SK-N-SH (cell line): ENCODE data around the gene TEX9. TPM values are rescaled to one million over a fixed set of nuclear protein-coding genes. Genes with fewer than 3 reads are reported as not detected.

ENCODE experiments used
- CTCF ChIA-PET: fragments of 300-600, 350-600 bp; formaldehyde crosslinking; extraction: SDS; loops from one replicate; lab custom pipeline; 2021; lab: Yijun Ruan, JAX
- POLR2A ChIA-PET: fragments of 350-600 bp; sonication (Branson Sonifier 250); formaldehyde crosslinking; extraction: SDS; loops from one replicate; lab custom pipeline; 2020; ENCODE audit warnings: antibody characterized with exemption, inconsistent platforms; lab: Yijun Ruan, JAX
- DNase-seq: peaks from one replicate; pipeline ENCODE4 v3.0.0; 2012
- H2AFZ ChIP-seq: fragments of 200-600 bp; sonication (generic); 2 replicates; pipeline ENCODE4 v1.8.1; 2016; ENCODE audit warnings: antibody characterized with exemption, mild to moderate bottlenecking, low read depth
- H3F3A ChIP-seq: fragments of 200-600 bp; sonication (generic); replicated peaks from 2 replicates; pipeline ENCODE3; 2016; ENCODE audit warnings: antibody characterized with exemption, mild to moderate bottlenecking; ENCODE audit not compliant: insufficient read depth
- H3K27ac ChIP-seq, 2 experiments: fragments of 200-500 bp in 1 of 2; fragments of 200-600 bp in 1 of 2; sonication (Bioruptor generic) in 1 of 2; sonication (generic), shearing (Covaris generic) in 1 of 2; 2 replicates each; pipeline versions ENCODE4 v1.5.1 to v1.6.1; 2014 to 2016; ENCODE audit warnings: low read depth in 2 of 2, inconsistent platforms in 1 of 2, low read length in 1 of 2, mild to moderate bottlenecking in 1 of 2, mixed read lengths in 1 of 2
- H3K27me3 ChIP-seq: fragments of 200-600 bp; sonication (generic), shearing (Covaris generic); 2 replicates; pipeline ENCODE4 v1.6.1; 2016; ENCODE audit warnings: mixed run types; ENCODE audit not compliant: insufficient read depth
- H3K36me3 ChIP-seq, 2 experiments: fragments of 200-500 bp in 1 of 2; fragments of 200-600 bp in 1 of 2; sonication (Bioruptor generic) in 1 of 2; sonication (generic) in 1 of 2; replicated peaks in 1 of 2; 2 replicates each; pipeline versions ENCODE3 to v1.5.1; 2014 to 2016; ENCODE audit warnings: low read length in 1 of 2, mild to moderate bottlenecking in 1 of 2; ENCODE audit not compliant: insufficient read depth in 2 of 2, control insufficient read depth in 1 of 2
- H3K4me1 ChIP-seq, 2 experiments: fragments of 200-500 bp in 1 of 2; fragments of 200-600 bp in 1 of 2; sonication (Bioruptor generic) in 1 of 2; sonication (generic), shearing (Covaris generic) in 1 of 2; 2 replicates each; pipeline versions ENCODE4 v1.5.1 to v1.6.1; 2014 to 2016; ENCODE audit warnings: low read depth in 1 of 2, low read length in 1 of 2, mixed run types in 1 of 2; ENCODE audit not compliant: insufficient read depth in 2 of 2, control insufficient read depth in 1 of 2
- H3K4me2 ChIP-seq: fragments of 200-600 bp; sonication (generic), shearing (Covaris generic); 2 replicates; pipeline ENCODE4 v1.6.1; 2017; ENCODE audit warnings: mixed run types
- H3K4me3 ChIP-seq, 2 experiments: fragments of 200-500 bp in 1 of 2; fragments of 200-600 bp in 1 of 2; sonication (Bioruptor generic) in 1 of 2; sonication (generic), shearing (Covaris generic) in 1 of 2; 2 replicates each; pipeline versions ENCODE4 v1.5.1 to v1.8.1; 2014 to 2016; ENCODE audit warnings: low read depth in 2 of 2, inconsistent platforms in 1 of 2, low read length in 1 of 2, mild to moderate bottlenecking in 1 of 2, mixed read lengths in 1 of 2, moderate library complexity in 1 of 2
- H3K79me2 ChIP-seq: fragments of 200-600 bp; sonication (generic); 2 replicates; pipeline ENCODE4 v1.8.1; 2017; ENCODE audit warnings: mild to moderate bottlenecking; ENCODE audit not compliant: insufficient read depth
- H3K9ac ChIP-seq: fragments of 200-600 bp; sonication (generic); 2 replicates; pipeline ENCODE4 v1.6.1; 2017; ENCODE audit warnings: mixed run types
- H3K9me2 ChIP-seq: fragments of 200-600 bp; sonication (generic); 2 replicates; pipeline ENCODE4 v1.6.1; 2017; ENCODE audit warnings: mixed run types
- H3K9me3 ChIP-seq: fragments of 200-600 bp; sonication (generic); 2 replicates; pipeline ENCODE4 v1.6.1; 2017; ENCODE audit warnings: mixed run types, mild to moderate bottlenecking, moderate library complexity
- H4K20me1 ChIP-seq: fragments of 200-600 bp; sonication (generic); 2 replicates; pipeline ENCODE4 v1.6.1; 2017; ENCODE audit warnings: mild to moderate bottlenecking, mixed run types; ENCODE audit not compliant: insufficient read depth
- CTCF ChIP-seq: fragments of 200-600 bp; sonication (generic); IDR thresholded peaks from 2 replicates; pipeline ENCODE4 v1.6.1; 2017; ENCODE audit warnings: antibody characterized with exemption, mild to moderate bottlenecking, moderate library complexity
- ELF1 ChIP-seq: IDR thresholded peaks from 2 replicates; pipeline ENCODE4 v1.4.0; 2012
- EZH2phosphoT487 ChIP-seq: fragments of 200-600 bp; sonication (generic); IDR thresholded peaks from 2 replicates; pipeline ENCODE4 v1.6.1; 2017; ENCODE audit warnings: low read depth, mixed run types, mild to moderate bottlenecking, antibody characterized with exemption, moderate library complexity, borderline replicate concordance
- FOXJ3 ChIP-seq: sonication (generic); formaldehyde crosslinking; IDR thresholded peaks from 2 replicates; pipeline ENCODE4 v1.5.1; 2020; ENCODE audit warnings: mild to moderate bottlenecking, missing genetic modification reagents
- GATA2 ChIP-seq: sonication (generic); formaldehyde crosslinking; IDR thresholded peaks from 2 replicates; pipeline ENCODE4 v1.5.0; 2020; ENCODE audit warnings: mild to moderate bottlenecking, missing genetic modification reagents
- MEF2A ChIP-seq: IDR thresholded peaks from 2 replicates; pipeline ENCODE4 v1.4.0; 2012; ENCODE audit warnings: low read depth, borderline replicate concordance
- MXI1 ChIP-seq: IDR thresholded peaks from 2 replicates; pipeline ENCODE4 v1.6.1; 2012; ENCODE audit warnings: mild to moderate bottlenecking, low read depth, low read length, improper control_type of control experiment
- SMC3 ChIP-seq: IDR thresholded peaks from 2 replicates; pipeline ENCODE4 v1.6.1; 2012; ENCODE audit warnings: low read depth, low read length, improper control_type of control experiment
- TEAD4 ChIP-seq: IDR thresholded peaks from 2 replicates; pipeline ENCODE4 v1.4.0; 2012; ENCODE audit warnings: mild to moderate bottlenecking, borderline replicate concordance; ENCODE audit not compliant: insufficient read depth
- USF1 ChIP-seq: IDR thresholded peaks from 2 replicates; pipeline ENCODE4 v1.4.0; 2012; ENCODE audit warnings: low read depth, borderline replicate concordance
- YY1 ChIP-seq: IDR thresholded peaks from 2 replicates; pipeline ENCODE4 v1.4.0; 2012; ENCODE audit warnings: low read depth, mild to moderate bottlenecking
- ZBTB33 ChIP-seq: IDR thresholded peaks from 2 replicates; pipeline ENCODE4 v1.4.0; 2012; ENCODE audit warnings: low read depth, borderline replicate concordance
- WGBS: methylation state at CpG from one replicate; pipeline ENCODE4 v1.1.6; 2017; ENCODE audit warnings: low lambda C conversion rate; 5-methylcytosine and 5-hydroxymethylcytosine counted together
- polyA plus RNA-seq, 3 experiments: library from polyadenylated mRNA; depleted of rRNA; stranded (reverse); fragments of >200 nt; gene quantifications; 2 replicates each; pipeline ENCODE4 v1.2.3, GENCODE V29; 2012
- TF ChIP-seq, protein P1 (sequence below): IDR thresholded peaks from 2 replicates; pipeline ENCODE4; 2012
- TF ChIP-seq, protein P2 (sequence below): fragments of 150-350 bp; IDR thresholded peaks from 2 replicates; pipeline ENCODE4 v1.6.1; 2016; ENCODE audit warnings: mild to moderate bottlenecking, low read depth, low read length
- TF ChIP-seq, protein P3 (sequence below): fragments of 150-350 bp; IDR thresholded peaks from 2 replicates; pipeline ENCODE4 v1.6.1; 2017; ENCODE audit warnings: antibody characterized with exemption, low read length, low read depth, borderline replicate concordance
- TF ChIP-seq, protein P4 (sequence below): IDR thresholded peaks from 2 replicates; pipeline ENCODE4 v1.4.0; 2012; ENCODE audit warnings: low read depth

Gene TEX9
- polyA plus RNA-seq, 1 of the 3 experiments (the other 2 are of a cell fraction) = 1.9 TPM

DNA sequence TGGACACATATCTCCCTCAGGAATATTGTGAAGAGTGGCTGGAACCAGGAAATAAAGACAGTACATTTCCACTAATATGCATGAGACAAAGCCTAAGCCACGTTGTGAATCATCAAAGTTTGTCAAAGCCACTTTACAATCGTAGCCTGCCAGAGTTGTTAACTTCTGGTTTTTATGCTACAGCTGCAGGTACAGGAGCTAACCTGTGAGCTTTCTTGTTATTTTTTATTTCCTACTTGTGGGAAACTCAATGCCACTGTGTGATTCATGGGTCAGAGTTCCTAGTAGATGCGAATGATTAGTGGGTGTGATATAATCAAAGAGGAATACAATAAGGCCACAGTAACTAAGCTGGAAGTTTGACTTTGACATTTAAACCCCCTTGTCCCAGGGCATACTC lies 44.4 kb upstream of the TEX9 start:
- ChIA-PET POLR2A (no interaction called here), CTCF (no interaction called here)
- no peak overlapping the region for H3K4me2 ChIP-seq
- H3K9me3 ChIP-seq = peaks cover 15% of the 10 kb centered on the region
- no peaks in the 10 kb centered on the region for H3F3A ChIP-seq
- H3K79me2 ChIP-seq = no peaks in the 10 kb centered on the region
- WGBS = 32% methylated on average over 3 of the region's 3 CpGs
- H3K9ac ChIP-seq = no peak overlapping the region
- H3K27ac ChIP-seq = no peak overlapping the region
- DNase-seq = no peak
- H3K4me3 ChIP-seq = no peak overlapping the region
- H4K20me1 ChIP-seq = no peaks in the 10 kb centered on the region
- H3K27me3 ChIP-seq = no peaks in the 10 kb centered on the region
- no peak overlapping the region for H2AFZ ChIP-seq
- H3K4me1 ChIP-seq = peaks cover 0 to 3% of the 10 kb centered on the region in 2 experiments; a peak in 1 of 4 replicates
- no peaks in the 10 kb centered on the region for H3K36me3 ChIP-seq
- no peak for TF ChIP-seq MXI1
- no peak for TF ChIP-seq SMC3
- TF ChIP-seq, protein P1, sequence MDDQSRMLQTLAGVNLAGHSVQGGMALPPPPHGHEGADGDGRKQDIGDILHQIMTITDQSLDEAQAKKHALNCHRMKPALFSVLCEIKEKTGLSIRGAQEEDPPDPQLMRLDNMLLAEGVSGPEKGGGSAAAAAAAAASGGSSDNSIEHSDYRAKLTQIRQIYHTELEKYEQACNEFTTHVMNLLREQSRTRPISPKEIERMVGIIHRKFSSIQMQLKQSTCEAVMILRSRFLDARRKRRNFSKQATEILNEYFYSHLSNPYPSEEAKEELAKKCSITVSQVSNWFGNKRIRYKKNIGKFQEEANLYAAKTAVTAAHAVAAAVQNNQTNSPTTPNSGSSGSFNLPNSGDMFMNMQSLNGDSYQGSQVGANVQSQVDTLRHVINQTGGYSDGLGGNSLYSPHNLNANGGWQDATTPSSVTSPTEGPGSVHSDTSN = no peak
- TF ChIP-seq, protein P2, sequence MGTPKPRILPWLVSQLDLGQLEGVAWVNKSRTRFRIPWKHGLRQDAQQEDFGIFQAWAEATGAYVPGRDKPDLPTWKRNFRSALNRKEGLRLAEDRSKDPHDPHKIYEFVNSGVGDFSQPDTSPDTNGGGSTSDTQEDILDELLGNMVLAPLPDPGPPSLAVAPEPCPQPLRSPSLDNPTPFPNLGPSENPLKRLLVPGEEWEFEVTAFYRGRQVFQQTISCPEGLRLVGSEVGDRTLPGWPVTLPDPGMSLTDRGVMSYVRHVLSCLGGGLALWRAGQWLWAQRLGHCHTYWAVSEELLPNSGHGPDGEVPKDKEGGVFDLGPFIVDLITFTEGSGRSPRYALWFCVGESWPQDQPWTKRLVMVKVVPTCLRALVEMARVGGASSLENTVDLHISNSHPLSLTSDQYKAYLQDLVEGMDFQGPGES = no peak
- TF ChIP-seq TEAD4 = no peak
- no peak for TF ChIP-seq ZBTB33
- no peak for TF ChIP-seq CTCF
- TF ChIP-seq YY1 = no peak
- TF ChIP-seq USF1 = no peak
- no peak for TF ChIP-seq MEF2A
- TF ChIP-seq EZH2phosphoT487 = no peak
- TF ChIP-seq, protein P3, sequence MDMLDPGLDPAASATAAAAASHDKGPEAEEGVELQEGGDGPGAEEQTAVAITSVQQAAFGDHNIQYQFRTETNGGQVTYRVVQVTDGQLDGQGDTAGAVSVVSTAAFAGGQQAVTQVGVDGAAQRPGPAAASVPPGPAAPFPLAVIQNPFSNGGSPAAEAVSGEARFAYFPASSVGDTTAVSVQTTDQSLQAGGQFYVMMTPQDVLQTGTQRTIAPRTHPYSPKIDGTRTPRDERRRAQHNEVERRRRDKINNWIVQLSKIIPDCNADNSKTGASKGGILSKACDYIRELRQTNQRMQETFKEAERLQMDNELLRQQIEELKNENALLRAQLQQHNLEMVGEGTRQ = no peak
- TF ChIP-seq ELF1 = no peak
- no peak for TF ChIP-seq FOXJ3
- TF ChIP-seq GATA2 (CRISPR knock-in tag) = no peak
- TF ChIP-seq, protein P4, sequence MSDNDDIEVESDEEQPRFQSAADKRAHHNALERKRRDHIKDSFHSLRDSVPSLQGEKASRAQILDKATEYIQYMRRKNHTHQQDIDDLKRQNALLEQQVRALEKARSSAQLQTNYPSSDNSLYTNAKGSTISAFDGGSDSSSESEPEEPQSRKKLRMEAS = no peak
- H3K9me2 ChIP-seq = no peaks in the 10 kb centered on the region
